ENCODE data around the gene GABRB1. TPM values are rescaled to one million over a fixed set of nuclear protein-coding genes. Genes with fewer than 3 reads are reported as not detected.

Gene GABRB1
- total RNA-seq, 6 experiments from 2014 or later = 0.43 TPM; not detected in 5

- Histone ChIP-seq H3K4me3 (no peak overlapping the region), H3K4me1 (no peaks in the 10 kb centered on the region), H3K9me3 (no peaks in the 10 kb centered on the region), H3K27me3 (no peaks in the 10 kb centered on the region), H3K27ac (no peak overlapping the region), H3K36me3 (no peaks in the 10 kb centered on the region)
- no peak for TF ChIP-seq POLR2A (IDR thresholded peaks at IDR 0.05)
- no peak for TF ChIP-seq CTCF (IDR thresholded peaks at IDR 0.05)
- ATAC-seq (no peak), DNase-seq (no peak)
- intact Hi-C loops (cut with DNase I) = no loop called here
Observed at GRCh38 chr4:47330866-47331265, 299.5 kb downstream of the GABRB1 start.

- DNase-seq = no peak
- 37% methylated on average over 3 of the region's 3 CpGs for WGBS (ENCODE audit: insufficient coverage, low coverage, low lambda C conversion rate, missing lambda C conversion rate)
- intact Hi-C loops (cut with DNase I) = no loop called here
Observed at GRCh38 chr4:47334652-47335051, 303.3 kb downstream of the GABRB1 start.

DNA sequence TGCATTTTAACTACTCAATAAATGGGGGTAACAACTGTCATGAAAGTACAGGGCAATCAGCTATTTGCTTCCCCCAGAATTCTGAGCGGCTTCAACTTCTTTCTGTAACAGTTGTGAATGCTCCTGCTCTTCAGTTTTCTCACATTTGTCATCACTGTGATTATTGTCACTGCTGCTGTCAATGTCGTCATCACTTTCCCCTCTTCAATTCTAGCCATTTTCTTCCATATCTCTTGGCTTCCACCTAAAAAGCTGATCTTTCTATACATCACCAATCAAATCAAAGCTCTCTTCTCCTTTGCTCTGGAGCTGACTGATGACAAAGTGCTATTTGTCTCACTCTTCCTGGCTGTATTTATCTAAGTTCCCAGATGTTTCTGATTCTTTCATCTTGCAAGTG is 306.5 kb downstream of the GABRB1 start:
- TF ChIP-seq CTCF (IDR thresholded peaks at IDR 0.05) (no peak), POLR2A (IDR thresholded peaks at IDR 0.05) (no peak)
- ATAC-seq (no peak), DNase-seq (no peak)
- no peak overlapping the region for H3K27ac ChIP-seq
- no peak overlapping the region for H3K4me3 ChIP-seq
- intact Hi-C loops (cut with DNase I) = no loop called here
- H3K9me3 ChIP-seq = no peaks in the 10 kb centered on the region
- H3K36me3 ChIP-seq = no peaks in the 10 kb centered on the region
- 53% methylated on average over 2 of the region's 2 CpGs for WGBS (ENCODE audit: insufficient coverage, low coverage, low lambda C conversion rate, missing lambda C conversion rate)
- H3K4me1 ChIP-seq = no peaks in the 10 kb centered on the region
- H3K27me3 ChIP-seq = no peaks in the 10 kb centered on the region

More at GRCh38 chr4:47334652-47335051, 303.3 kb downstream of the GABRB1 start:
- Histone ChIP-seq H3K36me3 (no peaks in the 10 kb centered on the region), H3K4me1 (no peaks in the 10 kb centered on the region), H3K27me3 (no peaks in the 10 kb centered on the region), H3K4me3 (no peak overlapping the region), H3K27ac (no peak overlapping the region), H3K9me3 (no peaks in the 10 kb centered on the region)
- no peak for ATAC-seq
- TF ChIP-seq CTCF (IDR thresholded peaks at IDR 0.05) (no peak), POLR2A (IDR thresholded peaks at IDR 0.05) (no peak)

GRCh38 chr4:47340914-47341313 is 309.5 kb downstream of the GABRB1 start:
- DNase-seq (no peak), ATAC-seq (no peak)
- intact Hi-C loops (cut with DNase I) = no loop called here
- whole genome bisulfite sequencing (ENCODE audit: insufficient coverage, low coverage, low lambda C conversion rate, missing lambda C conversion rate) = 62% methylated on average over 2 of the region's 2 CpGs
- Histone ChIP-seq H3K27ac (no peak overlapping the region), H3K9me3 (no peaks in the 10 kb centered on the region), H3K4me1 (no peaks in the 10 kb centered on the region), H3K27me3 (no peaks in the 10 kb centered on the region), H3K4me3 (no peak overlapping the region), H3K36me3 (no peaks in the 10 kb centered on the region)
- TF ChIP-seq POLR2A (IDR thresholded peaks at IDR 0.05) (no peak), CTCF (IDR thresholded peaks at IDR 0.05) (no peak)

- Histone ChIP-seq H3K27ac (no peak overlapping the region), H3K4me3 (no peak overlapping the region), H3K4me1 (no peaks in the 10 kb centered on the region), H3K9me3 (no peaks in the 10 kb centered on the region), H3K27me3 (no peaks in the 10 kb centered on the region), H3K36me3 (no peaks in the 10 kb centered on the region)
- 39% methylated on average over 4 of the region's 4 CpGs for WGBS (ENCODE audit: insufficient coverage, low coverage, low lambda C conversion rate, missing lambda C conversion rate)
- no peak for ATAC-seq
- intact Hi-C loops (cut with DNase I) = no loop called here
- DNase-seq = no peak
- TF ChIP-seq CTCF (IDR thresholded peaks at IDR 0.05) = no peak
Observed at GRCh38 chr4:47342796-47343195, 311.4 kb downstream of the GABRB1 start.

Measured in right lobe of liver (tissue), 6 donors.